Suppressor macrophage (primary cell): ENCODE results near the gene MTA1.

Experiments used
- DNase-seq, 4 experiments: peaks; one replicate each; pipeline ENCODE4 v3.0.0-alpha.2; 2020 to 2022

The MTA1 gene

GRCh38 chr14:105467249-105467941, 47.8 kb downstream of the MTA1 start:
- no peak for DNase-seq

- no peak for DNase-seq
Measured at GRCh38 chr14:105467942-105468471, 48.4 kb downstream of the MTA1 start.

- DNase-seq, result no peak
Measured at GRCh38 chr14:105468621-105469241, 49.1 kb downstream of the MTA1 start.

- no peak for DNase-seq
Measured at GRCh38 chr14:105469456-105470349, 50.1 kb downstream of the MTA1 start.

GRCh38 chr14:105470350-105471296, 51.0 kb downstream of the MTA1 start:
- no peak for DNase-seq

- no peak for DNase-seq
Measured at GRCh38 chr14:105471297-105471821, 51.7 kb downstream of the MTA1 start.

GRCh38 chr14:105471823-105472485, 52.3 kb downstream of the MTA1 start:
- no peak for DNase-seq

GRCh38 chr14:105472486-105472991, 52.9 kb downstream of the MTA1 start:
- DNase-seq, result no peak

GRCh38 chr14:105473033-105473676, 53.5 kb downstream of the MTA1 start:
- no peak for DNase-seq

- DNase-seq, result peak; percentile 17 to 62 (median 44)
Measured at GRCh38 chr14:105473677-105474482, 54.3 kb downstream of the MTA1 start.

GRCh38 chr14:105474483-105475268, 55.0 kb downstream of the MTA1 start, which contains the start of gene CRIP2:
CRIP2 (plus strand) TSS chr14:105474821; CDS start chr14:105474863, 42 bp downstream.
- peak in 2 of 4 experiments; percentile 38 to 56 for DNase-seq

GRCh38 chr14:105475269-105476096, 55.9 kb downstream of the MTA1 start:
- DNase-seq, result no peak

GRCh38 chr14:105476097-105476830, 56.6 kb downstream of the MTA1 start:
- DNase-seq, result no peak

- no peak for DNase-seq
Measured at GRCh38 chr14:105476831-105477659, 57.4 kb downstream of the MTA1 start.

- DNase-seq, result no peak
Measured at GRCh38 chr14:105477660-105478397, 58.2 kb downstream of the MTA1 start.
